SK-N-MC (cell line): ENCODE measurements around the gene FCAMR.

Experiments
- DNase-seq: peaks from one replicate; pipeline ENCODE4 v3.0.0-alpha.2; 2011; ENCODE audit warnings: low read depth, low spot score
- H3K27ac ChIP-seq: fragments of 200-600 bp; sonication (generic); 2 replicates; pipeline ENCODE4 v1.5.1; 2016; ENCODE audit warnings: mixed run types
- H3K36me3 ChIP-seq: fragments of 200-600 bp; sonication (generic); 2 replicates; pipeline ENCODE4 v1.6.1; 2017; ENCODE audit warnings: antibody characterized with exemption, low read length, mixed read lengths; ENCODE audit not compliant: insufficient read depth
- H3K4me3 ChIP-seq: fragments of 200-600 bp; sonication (generic); 2 replicates; pipeline ENCODE4 v1.5.1; 2016
- H3K9ac ChIP-seq: fragments of 200-600 bp; sonication (generic); 2 replicates; pipeline ENCODE4 v1.8.0; 2017; ENCODE audit warnings: mixed run types, mixed read lengths; ENCODE audit not compliant: insufficient read length
- H3K9me3 ChIP-seq: fragments of 200-600 bp; sonication (generic); 2 replicates; pipeline ENCODE4 v1.6.1; 2017; ENCODE audit warnings: low read depth, mild to moderate bottlenecking, antibody characterized with exemption, low read length, moderate library complexity, mixed read lengths
- EZH2 ChIP-seq: fragments of 200-600 bp; sonication (generic); IDR thresholded peaks from one replicate; pipeline ENCODE4 v1.6.1; 2017; ENCODE audit warnings: antibody characterized with exemption
- FOXP2 ChIP-seq: optimal IDR thresholded peaks from 2 replicates; pipeline ENCODE3; 2011; ENCODE audit warnings: mild to moderate bottlenecking, moderate library complexity; ENCODE audit not compliant: insufficient read depth; ENCODE audit errors: extremely low read length, control extremely low read depth
- POLR2AphosphoS5 ChIP-seq: IDR thresholded peaks from 2 replicates; pipeline ENCODE4 v1.6.1; 2012; ENCODE audit warnings: mild to moderate bottlenecking, low read depth, low read length, borderline replicate concordance

FCAMR gene

GRCh38 chr1:206979379-206980043 is 9.3 kb upstream of the FCAMR start:
- no peak for TF ChIP-seq FOXP2
- TF ChIP-seq POLR2AphosphoS5: no peak
- no peak for TF ChIP-seq EZH2
- no peaks in the 10 kb centered on the region for H3K9me3 ChIP-seq
- DNase-seq: no peak
- no peak overlapping the region for H3K9ac ChIP-seq
- no peaks in the 10 kb centered on the region for H3K36me3 ChIP-seq
- no peak overlapping the region for H3K4me3 ChIP-seq
- no peak overlapping the region for H3K27ac ChIP-seq

GRCh38 chr1:206978259-206978658 is 8.0 kb upstream of the FCAMR start:
- TF ChIP-seq EZH2: no peak
- no peak for TF ChIP-seq FOXP2
- TF ChIP-seq POLR2AphosphoS5: no peak
- Histone ChIP-seq H3K9me3 (no peaks in the 10 kb centered on the region), H3K9ac (no peak overlapping the region), H3K27ac (no peak overlapping the region), H3K36me3 (no peaks in the 10 kb centered on the region), H3K4me3 (no peak overlapping the region)
- DNase-seq: no peak

GRCh38 chr1:206975306-206975705 is 5.0 kb upstream of the FCAMR start:
- no peak overlapping the region for H3K9ac ChIP-seq
- no peak for DNase-seq
- no peak for TF ChIP-seq FOXP2
- no peak for TF ChIP-seq EZH2
- no peak for TF ChIP-seq POLR2AphosphoS5
- H3K36me3 ChIP-seq: no peaks in the 10 kb centered on the region
- no peak overlapping the region for H3K4me3 ChIP-seq
- H3K27ac ChIP-seq: no peak overlapping the region
- H3K9me3 ChIP-seq: no peaks in the 10 kb centered on the region

GRCh38 chr1:206974140-206974539 is 3.9 kb upstream of the FCAMR start:
- Histone ChIP-seq H3K4me3 (no peak overlapping the region), H3K9ac (no peak overlapping the region), H3K9me3 (no peaks in the 10 kb centered on the region), H3K27ac (no peak overlapping the region), H3K36me3 (no peaks in the 10 kb centered on the region)
- DNase-seq: no peak
- TF ChIP-seq EZH2: no peak
- TF ChIP-seq FOXP2: no peak
- TF ChIP-seq POLR2AphosphoS5: no peak

GRCh38 chr1:206972728-206973127 is 2.5 kb upstream of the FCAMR start:
- Histone ChIP-seq H3K4me3 (no peak overlapping the region), H3K9me3 (no peaks in the 10 kb centered on the region), H3K36me3 (no peaks in the 10 kb centered on the region), H3K27ac (no peak overlapping the region), H3K9ac (no peak overlapping the region)
- DNase-seq: no peak
- TF ChIP-seq FOXP2 (no peak), POLR2AphosphoS5 (no peak), EZH2 (no peak)

- TF ChIP-seq EZH2 (no peak), POLR2AphosphoS5 (no peak), FOXP2 (no peak)
- H3K9ac ChIP-seq: no peak overlapping the region
- H3K4me3 ChIP-seq: no peak overlapping the region
- no peaks in the 10 kb centered on the region for H3K9me3 ChIP-seq
- no peaks in the 10 kb centered on the region for H3K36me3 ChIP-seq
- no peak overlapping the region for H3K27ac ChIP-seq
- no peak for DNase-seq
These were observed 882 bp upstream of the FCAMR start for GRCh38 chr1:206971029-206971655.

GRCh38 chr1:206969090-206969489 is 1.2 kb downstream of the FCAMR start:
- no peak for DNase-seq
- Histone ChIP-seq H3K4me3 (no peak overlapping the region), H3K9me3 (no peaks in the 10 kb centered on the region), H3K36me3 (no peaks in the 10 kb centered on the region), H3K27ac (no peak overlapping the region), H3K9ac (no peak overlapping the region)
- TF ChIP-seq FOXP2: no peak
- no peak for TF ChIP-seq EZH2
- TF ChIP-seq POLR2AphosphoS5: no peak

GRCh38 chr1:206967096-206967849 is 3.0 kb downstream of the FCAMR start:
- H3K27ac ChIP-seq: no peak overlapping the region
- no peaks in the 10 kb centered on the region for H3K36me3 ChIP-seq
- DNase-seq: no peak
- no peak overlapping the region for H3K4me3 ChIP-seq
- TF ChIP-seq POLR2AphosphoS5: no peak
- no peak for TF ChIP-seq EZH2
- TF ChIP-seq FOXP2: no peak
- no peak overlapping the region for H3K9ac ChIP-seq
- no peaks in the 10 kb centered on the region for H3K9me3 ChIP-seq
